ENCODE results near the gene SBK2.

SBK2 gene

GRCh38 chr19:55482156-55482961 is 54.6 kb downstream of the SBK2 start:
- no peak for DNase-seq
- in situ Hi-C loops (cut with HindIII; ENCODE audit: low pct_ligation_motif_present, low pct_unique_long_range_greater_than_20kb, low sequenced_read_pairs), result no loop called here

- in situ Hi-C loops (cut with HindIII; ENCODE audit: low pct_ligation_motif_present, low pct_unique_long_range_greater_than_20kb, low sequenced_read_pairs), result no loop called here
- DNase-seq, result no peak
These were observed 55.2 kb downstream of the SBK2 start for GRCh38 chr19:55481794-55482155.

GRCh38 chr19:55481148-55481793 is 55.7 kb downstream of the SBK2 start:
- no peak for DNase-seq
- in situ Hi-C loops (cut with HindIII; ENCODE audit: low pct_ligation_motif_present, low pct_unique_long_range_greater_than_20kb, low sequenced_read_pairs), result no loop called here

GRCh38 chr19:55479451-55480230 is 57.3 kb downstream of the SBK2 start:
- DNase-seq, result peak; percentile 33
- in situ Hi-C loops (cut with HindIII; ENCODE audit: low pct_ligation_motif_present, low pct_unique_long_range_greater_than_20kb, low sequenced_read_pairs), result no loop called here

GRCh38 chr19:55479045-55479444 is 57.9 kb downstream of the SBK2 start:
- in situ Hi-C loops (cut with HindIII; ENCODE audit: low pct_ligation_motif_present, low pct_unique_long_range_greater_than_20kb, low sequenced_read_pairs), result no loop called here
- no peak for DNase-seq
